HCEC 1CT (cell line): ENCODE results near the gene LCN12.

ENCODE experiments used
- DNase-seq: peaks from one replicate; pipeline ENCODE4 v3.0.0-alpha.2; 2017

The LCN12 gene

DNA sequence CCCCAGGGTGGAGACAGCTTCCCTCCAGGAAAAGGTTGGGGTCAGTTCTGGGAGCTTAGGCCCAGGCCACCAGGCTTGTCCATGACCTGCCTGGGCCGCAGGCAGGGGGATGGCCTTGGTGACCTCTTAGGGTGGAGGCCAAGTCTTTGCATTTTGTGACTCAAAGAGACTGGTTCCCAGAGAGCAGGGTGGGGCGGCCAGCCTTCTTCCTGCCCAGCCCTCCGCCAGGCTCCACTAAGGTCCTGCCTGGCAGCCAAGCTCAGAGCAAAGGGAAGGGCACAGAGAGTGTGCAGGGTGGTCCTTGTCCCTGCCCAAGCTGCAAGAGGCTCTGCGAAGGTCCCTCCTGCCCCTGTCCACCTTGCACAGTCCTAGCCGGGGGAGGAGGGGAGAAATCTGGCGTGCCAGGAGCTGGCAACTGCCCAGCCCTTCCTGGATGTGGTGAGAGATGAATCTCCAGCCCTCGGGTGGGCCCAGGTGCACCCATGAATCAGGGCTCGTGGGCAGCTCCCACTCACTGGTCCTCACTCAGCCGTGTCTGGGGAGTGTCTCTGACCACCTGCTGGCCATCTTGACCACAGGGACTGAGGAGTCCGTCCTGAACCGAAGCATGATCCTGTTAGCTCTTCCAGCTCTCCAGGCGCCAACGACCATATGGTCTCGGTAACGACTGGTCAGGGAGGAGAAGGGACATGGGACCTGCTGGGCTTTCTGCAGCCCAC, 22.9 kb downstream of the LCN12 start:
- no peak for DNase-seq

DNA sequence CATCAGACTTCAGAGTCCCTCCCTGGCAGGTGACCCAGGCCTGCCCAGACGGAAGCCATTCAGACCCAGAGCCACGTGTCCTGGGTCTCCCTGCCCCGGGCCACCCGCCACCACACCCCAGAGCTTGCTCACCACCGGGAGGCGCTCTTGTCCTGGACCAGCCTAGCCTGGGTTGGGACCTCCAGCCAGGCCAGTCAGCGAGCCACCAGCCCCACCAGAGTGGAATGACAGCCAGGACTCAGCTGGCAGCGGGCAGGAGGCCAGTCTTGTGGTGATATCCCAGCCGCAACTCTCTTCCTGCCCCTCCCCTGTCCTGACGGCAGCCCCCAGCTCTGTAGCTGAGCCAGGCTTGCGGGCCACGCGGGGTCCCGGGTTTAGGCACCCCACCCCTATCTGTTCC, 23.6 kb downstream of the LCN12 start:
- DNase-seq = no peak

DNA sequence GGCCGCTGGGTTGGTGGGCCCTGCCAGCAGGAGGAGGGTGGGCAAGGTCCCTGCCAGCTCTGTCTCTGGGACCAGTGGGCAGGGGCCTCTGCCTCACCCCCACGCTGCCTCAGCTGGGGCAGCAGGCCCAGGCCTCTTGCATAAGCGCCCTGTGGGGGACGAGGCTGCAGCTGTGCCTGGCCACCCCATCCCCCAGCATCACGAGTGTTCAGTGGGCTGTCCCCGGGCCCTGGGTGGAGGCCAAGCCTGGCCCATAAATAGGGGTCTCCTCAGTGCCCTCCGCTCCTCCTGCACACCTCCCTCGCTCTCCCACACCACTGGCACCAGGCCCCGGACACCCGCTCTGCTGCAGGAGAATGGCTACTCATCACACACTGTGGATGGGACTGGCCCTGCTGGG, 25.1 kb downstream of the LCN12 start, which contains the start of gene PTGDS:
Gene PTGDS, plus strand, starts transcription at position 282 of the 400 bp plus-strand sequence. Its CDS starts 75 bp downstream, at position 357.
- DNase-seq = no peak

DNA sequence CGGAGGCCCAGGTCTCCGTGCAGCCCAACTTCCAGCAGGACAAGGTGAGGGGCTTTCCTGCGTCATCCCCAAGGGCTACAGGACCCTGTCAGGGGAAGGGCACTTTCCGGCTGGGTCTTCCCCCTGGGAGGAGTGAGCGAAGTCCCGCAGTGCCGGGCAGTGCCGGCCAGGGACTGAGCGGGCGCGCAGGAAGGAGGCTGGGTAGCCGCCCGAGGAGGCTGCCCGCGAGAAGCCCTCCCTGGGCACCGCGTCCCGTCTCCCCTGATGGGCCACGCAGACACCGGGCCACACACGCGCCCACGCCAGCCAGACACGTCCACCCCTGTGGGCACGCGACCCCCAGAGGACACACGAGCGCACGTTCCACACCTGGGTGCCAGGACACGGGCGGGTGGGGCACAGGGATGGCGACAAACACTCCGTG, 25.6 kb downstream of the LCN12 start:
- no peak for DNase-seq

- DNase-seq = no peak
These were observed 26.2 kb downstream of the LCN12 start for GRCh38 chr9:136978073-136978864.

DNA sequence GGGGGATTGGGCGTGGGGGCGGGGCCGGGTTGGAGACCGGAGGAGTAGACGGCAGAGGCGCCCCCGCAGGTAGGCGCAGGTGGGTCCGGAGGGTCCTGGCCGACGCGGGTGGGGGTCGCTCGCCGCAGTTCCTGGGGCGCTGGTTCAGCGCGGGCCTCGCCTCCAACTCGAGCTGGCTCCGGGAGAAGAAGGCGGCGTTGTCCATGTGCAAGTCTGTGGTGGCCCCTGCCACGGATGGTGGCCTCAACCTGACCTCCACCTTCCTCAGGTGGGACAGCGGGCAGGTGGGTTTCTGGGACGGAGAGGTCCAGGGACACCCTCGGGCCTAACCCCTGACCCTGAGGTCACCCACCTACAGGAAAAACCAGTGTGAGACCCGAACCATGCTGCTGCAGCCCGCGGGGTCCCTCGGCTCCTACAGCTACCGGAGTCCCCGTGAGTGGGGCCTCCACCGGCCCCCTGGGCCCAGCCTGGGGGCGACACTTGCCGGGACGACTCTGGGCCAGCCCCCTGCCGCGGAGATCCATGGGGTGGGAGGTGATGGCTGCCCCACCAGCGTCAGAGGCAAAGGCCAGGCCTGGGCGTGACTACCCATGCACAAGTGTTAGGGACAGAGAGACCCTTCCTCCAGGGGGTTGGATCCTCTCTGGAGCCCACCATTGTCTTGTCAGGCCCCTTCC, 26.9 kb downstream of the LCN12 start:
- DNase-seq = no peak

GRCh38 chr9:136979769-136980587, 27.9 kb downstream of the LCN12 start:
- DNase-seq = no peak

GRCh38 chr9:136980669-136981478, 28.8 kb downstream of the LCN12 start:
- DNase-seq = no peak

DNA sequence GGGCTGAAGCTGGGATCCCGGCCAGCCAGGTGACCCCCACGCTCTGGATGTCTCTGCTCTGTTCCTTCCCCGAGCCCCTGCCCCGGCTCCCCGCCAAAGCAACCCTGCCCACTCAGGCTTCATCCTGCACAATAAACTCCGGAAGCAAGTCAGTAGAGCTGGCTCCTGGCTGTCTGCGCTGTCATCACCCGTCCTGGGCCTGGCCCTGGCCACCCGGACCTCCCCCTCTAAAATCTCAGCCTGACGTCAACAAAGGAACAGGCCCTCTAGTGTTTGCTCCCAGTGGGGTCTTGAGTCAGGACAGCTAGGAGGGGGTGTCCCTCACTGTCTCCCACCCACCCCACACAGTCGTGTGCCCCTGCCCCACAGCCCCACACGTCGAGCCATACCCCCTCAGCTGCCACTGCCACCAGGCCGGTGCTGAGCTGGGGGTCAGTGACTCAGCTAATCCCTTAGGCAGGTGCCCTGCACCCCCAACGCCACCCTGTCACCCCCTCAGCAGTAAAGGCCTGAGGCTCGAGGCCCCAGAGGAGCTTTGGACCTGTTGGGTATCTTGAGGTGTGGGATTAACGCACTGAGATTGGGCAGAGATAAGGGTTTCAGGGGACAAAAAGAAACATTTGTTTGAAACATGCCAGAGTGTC, 29.6 kb downstream of the LCN12 start:
- no peak for DNase-seq

GRCh38 chr9:136982232-136983051, 30.4 kb downstream of the LCN12 start, which contains the start of gene LCNL1:
Gene LCNL1, plus strand, starts transcription at chr9:136982993. Its CDS starts 594 bp downstream, at chr9:136983587.
- DNase-seq = no peak

DNA sequence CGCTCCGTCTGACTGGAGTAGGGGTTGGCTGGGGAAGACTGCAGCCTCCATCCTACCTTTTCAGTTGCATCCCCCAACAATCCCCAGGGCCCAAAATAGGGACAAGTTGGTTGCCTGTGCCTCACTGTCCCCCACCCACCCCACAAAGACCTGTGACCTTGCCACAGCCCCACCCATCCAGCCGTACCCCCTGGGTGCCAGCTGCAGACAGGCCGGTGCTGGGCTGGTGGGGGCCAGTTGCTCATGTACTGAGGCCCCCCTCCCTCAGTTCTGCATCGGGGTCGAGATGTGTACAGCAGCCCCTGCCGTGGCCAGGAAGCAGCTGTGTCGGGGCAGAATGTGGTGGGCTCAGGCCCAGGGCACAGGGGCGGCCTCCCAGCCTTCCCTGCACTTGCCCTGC, 31.1 kb downstream of the LCN12 start:
- no peak for DNase-seq

DNA sequence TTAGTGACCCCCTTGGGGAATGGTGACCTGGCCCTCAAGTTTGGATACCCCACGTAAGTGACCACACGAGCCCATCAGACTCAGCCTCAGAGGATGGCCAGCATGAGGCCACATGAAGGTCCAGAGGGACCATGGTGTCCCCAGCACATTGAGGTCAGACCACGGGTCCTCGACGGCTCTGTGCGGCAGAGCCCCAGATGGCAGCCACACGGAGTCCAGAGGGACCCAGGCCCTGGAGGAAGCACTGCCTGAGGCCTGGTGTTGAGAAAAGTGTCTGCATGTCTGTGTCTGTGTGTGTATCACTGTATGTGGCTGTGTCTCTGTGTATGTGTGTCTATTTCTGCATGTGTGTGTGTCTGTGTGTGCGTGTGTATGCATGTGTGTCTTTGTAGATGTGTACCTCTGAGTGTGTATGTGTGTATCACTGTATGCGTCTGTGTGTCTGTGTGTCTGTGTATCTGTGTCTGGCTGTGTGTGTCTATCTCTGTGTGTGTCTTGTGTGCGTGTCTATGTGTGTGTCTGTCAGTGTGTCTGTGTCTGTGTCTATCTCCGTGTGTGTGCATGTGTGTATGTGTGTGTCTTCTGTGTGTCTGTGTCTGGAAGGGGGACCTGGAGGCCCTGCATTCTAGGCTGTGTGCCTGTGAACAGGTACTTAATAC, 31.7 kb downstream of the LCN12 start:
- DNase-seq = no peak

DNA sequence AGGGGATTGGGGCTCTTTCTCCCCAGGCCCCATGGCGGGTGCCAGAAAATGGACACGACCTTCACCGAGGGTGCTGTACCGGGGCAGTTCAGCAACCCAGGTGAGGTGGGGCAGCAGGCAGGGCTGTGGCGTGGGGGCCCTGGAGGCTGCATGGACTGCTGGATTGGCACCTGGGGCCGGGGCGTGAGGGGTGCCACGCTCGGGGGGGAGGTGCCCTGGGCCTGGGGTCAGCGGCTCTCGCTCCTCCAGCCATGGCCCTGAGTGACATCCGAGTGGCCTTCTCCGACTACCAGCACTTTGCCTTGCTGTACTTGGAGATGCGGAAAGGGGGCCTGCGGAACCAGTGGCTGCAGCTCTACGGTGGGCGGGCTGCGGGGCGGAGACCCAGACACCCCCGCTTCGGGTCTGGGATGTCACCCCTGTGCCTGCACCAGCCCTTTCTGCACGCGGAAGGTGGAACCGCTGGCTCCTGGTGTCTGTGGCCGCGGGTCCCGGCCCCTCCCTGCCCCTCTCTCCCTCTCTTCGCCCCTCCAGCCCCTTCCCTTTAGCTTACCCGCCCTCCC, 32.5 kb downstream of the LCN12 start:
- DNase-seq = no peak

DNA sequence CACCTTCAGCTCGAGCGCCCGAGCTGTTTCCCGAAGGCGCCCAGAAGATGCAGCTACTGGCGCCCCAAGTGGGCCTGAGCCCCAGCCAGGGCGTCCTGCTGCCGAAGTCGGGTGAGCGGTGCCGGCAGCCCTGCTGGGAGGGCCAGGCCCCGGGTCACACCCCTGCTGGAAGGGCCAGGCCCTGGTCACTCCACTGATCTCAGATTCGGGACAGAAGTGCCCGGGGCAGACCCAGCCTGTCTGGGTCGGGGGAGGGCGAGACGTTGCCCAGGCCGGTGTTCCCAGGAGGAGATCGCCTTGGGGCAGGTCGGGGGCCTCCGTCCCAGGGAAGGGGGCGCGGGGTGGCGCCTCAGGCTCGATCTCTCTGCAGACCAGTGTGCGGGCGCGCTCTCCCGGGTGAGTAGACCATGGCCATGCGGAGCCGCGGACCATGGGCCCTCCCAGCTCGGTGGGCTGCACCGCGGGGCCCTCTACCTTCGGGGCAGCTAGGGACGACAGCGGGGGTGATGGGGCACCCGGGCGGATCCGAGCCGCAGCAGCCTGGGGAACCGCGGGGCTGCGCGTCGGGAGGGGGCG, 33.0 kb downstream of the LCN12 start:
- no peak for DNase-seq

DNA sequence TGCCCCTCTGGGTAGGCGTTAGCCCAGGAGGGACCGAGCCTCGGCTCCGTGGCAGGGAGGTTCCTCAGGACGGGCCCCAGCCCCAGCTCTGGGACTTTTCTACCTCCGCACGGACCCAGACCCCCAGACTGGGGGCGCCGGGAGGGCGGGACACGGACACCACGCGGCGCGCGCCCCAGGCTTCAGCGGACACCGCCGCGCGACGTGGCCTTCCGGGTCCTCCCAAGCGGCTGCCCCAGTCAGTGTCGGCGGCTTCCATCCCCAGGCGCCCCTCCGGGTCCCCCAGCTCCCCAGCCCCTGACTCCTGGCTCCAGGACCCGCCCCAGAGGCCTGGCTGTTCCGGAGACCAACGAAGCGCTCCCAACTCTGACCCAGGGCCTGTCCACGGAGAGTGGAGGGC, 33.8 kb downstream of the LCN12 start:
- DNase-seq = no peak

DNA sequence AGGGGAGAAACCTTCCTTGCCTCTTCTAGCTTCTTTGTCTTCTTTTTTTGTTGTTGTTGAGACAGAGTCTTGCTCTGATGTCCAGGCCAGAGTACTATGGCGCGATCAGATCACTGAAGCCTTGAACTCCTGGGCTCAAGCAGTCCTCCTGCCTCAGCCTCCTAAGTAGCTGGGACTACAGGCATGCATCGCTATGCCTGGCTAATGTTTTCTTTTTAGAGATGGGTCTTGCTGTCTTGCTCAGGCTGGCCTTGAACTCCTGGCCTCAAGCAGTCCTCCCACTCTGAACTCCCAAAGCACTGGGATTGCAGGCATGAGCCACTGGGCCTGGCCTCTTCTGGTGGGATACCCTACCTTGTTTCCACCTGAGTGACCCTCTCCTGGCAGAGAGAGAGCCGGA, 36.8 kb downstream of the LCN12 start:
- no peak for DNase-seq

DNA sequence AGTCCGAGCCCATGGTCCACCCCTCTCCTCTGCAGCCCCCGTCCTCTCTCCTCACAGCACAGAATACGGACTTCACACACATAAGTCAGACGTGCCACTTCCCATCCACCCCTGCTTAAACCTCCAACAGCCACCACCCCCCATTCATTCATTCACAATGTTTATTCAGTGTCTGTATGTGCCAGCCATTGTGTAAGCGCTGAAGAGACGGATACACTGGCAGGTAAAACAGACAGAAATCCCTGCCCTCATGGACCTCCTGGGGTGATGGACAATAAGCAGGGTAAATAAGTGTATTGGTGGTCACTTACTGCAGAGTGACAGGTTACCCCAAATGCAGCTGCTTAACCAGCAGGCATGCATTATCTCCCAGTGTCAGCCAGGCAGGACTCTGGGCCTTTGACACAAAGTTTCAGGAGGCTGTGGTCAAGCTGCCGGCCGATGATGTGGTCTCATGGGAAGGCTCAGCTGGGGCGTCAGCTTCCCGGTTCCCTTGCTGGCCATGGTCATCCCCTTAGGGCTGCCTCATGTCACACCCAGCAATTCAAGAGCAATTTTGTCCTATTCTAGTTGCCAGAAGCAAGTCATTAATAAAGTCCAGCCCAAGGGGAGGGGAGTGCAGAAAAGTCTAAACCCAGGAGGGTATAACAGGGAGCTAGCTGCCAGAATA, 38.3 kb downstream of the LCN12 start:
- DNase-seq = no peak
